ENCODE data around the gene ARHGEF1. TPM values are rescaled to one million over a fixed set of nuclear protein-coding genes. Genes with fewer than 3 reads are reported as not detected.

Gene ARHGEF1
- total RNA-seq, 2 donors from 2014 or later, result 89.9 to 116 TPM

GRCh38 chr19:41923045-41923788 lies 40.2 kb downstream of the ARHGEF1 start:
- H3K4me1 ChIP-seq (ENCODE audit: control insufficient read depth, insufficient read depth, low read length), result no peaks in the 10 kb centered on the region
- H3K27ac ChIP-seq (ENCODE audit: low read depth, low read length), result no peak overlapping the region
- DNase-seq, result no peak
- TF ChIP-seq CTCF (conservative IDR thresholded peaks at IDR 0.05), result no peak
- Mint-ChIP-seq H3K4me3 (no peak overlapping the region), H3K36me3 (ENCODE audit: low read depth) (no peaks in the 10 kb centered on the region), H3K27me3 (ENCODE audit: insufficient read depth) (peaks cover 19% of the 10 kb centered on the region), H3K4me1 (peaks cover 11% of the 10 kb centered on the region), H3K27ac (no peak overlapping the region), H3K9me3 (no peaks in the 10 kb centered on the region)
- H3K27me3 ChIP-seq (ENCODE audit: control insufficient read depth, insufficient read depth, low read length, poor library complexity, severe bottlenecking), result peaks cover 98% of the 10 kb centered on the region
- no peak overlapping the region for H3K4me3 ChIP-seq (ENCODE audit: low read length)
- 58 to 64% methylated on average over 2 to 4 of the region's 6 CpGs for WGBS, 2 experiments (ENCODE audit: insufficient coverage in 1 of 2, insufficient read length in 1 of 2)
- no peak overlapping the region for H3K9ac ChIP-seq (ENCODE audit: extremely low read depth, low read length, poor library complexity, severe bottlenecking)
- H3K36me3 ChIP-seq (ENCODE audit: control insufficient read depth, insufficient read depth, low read length), result no peaks in the 10 kb centered on the region
- no peaks in the 10 kb centered on the region for H3K9me3 ChIP-seq (ENCODE audit: control insufficient read depth, low read length)

GRCh38 chr19:41924151-41925145 lies 41.5 kb downstream of the ARHGEF1 start:
- Histone ChIP-seq H3K4me3 (ENCODE audit: low read length) (no peak overlapping the region), H3K27me3 (ENCODE audit: control insufficient read depth, insufficient read depth, low read length, poor library complexity, severe bottlenecking) (peaks cover 97% of the 10 kb centered on the region), H3K36me3 (ENCODE audit: control insufficient read depth, insufficient read depth, low read length) (no peaks in the 10 kb centered on the region), H3K9ac (ENCODE audit: extremely low read depth, low read length, poor library complexity, severe bottlenecking) (no peak overlapping the region), H3K27ac (ENCODE audit: low read depth, low read length) (no peak overlapping the region), H3K9me3 (ENCODE audit: control insufficient read depth, low read length) (no peaks in the 10 kb centered on the region), H3K4me1 (ENCODE audit: control insufficient read depth, insufficient read depth, low read length) (no peaks in the 10 kb centered on the region)
- DNase-seq, result no peak
- H3K27ac Mint-ChIP-seq, result no peak overlapping the region
- H3K36me3 Mint-ChIP-seq (ENCODE audit: low read depth), result no peaks in the 10 kb centered on the region
- 32 to 46% methylated on average over 6 to 12 of the region's 13 CpGs for WGBS, 2 experiments (ENCODE audit: insufficient coverage in 1 of 2, insufficient read length in 1 of 2)
- H3K4me3 Mint-ChIP-seq, result no peak overlapping the region
- peaks cover 28% of the 10 kb centered on the region for H3K27me3 Mint-ChIP-seq (ENCODE audit: insufficient read depth)
- no peaks in the 10 kb centered on the region for H3K9me3 Mint-ChIP-seq
- peaks cover 17% of the 10 kb centered on the region for H3K4me1 Mint-ChIP-seq
- no peak for TF ChIP-seq CTCF (conservative IDR thresholded peaks at IDR 0.05)

DNA sequence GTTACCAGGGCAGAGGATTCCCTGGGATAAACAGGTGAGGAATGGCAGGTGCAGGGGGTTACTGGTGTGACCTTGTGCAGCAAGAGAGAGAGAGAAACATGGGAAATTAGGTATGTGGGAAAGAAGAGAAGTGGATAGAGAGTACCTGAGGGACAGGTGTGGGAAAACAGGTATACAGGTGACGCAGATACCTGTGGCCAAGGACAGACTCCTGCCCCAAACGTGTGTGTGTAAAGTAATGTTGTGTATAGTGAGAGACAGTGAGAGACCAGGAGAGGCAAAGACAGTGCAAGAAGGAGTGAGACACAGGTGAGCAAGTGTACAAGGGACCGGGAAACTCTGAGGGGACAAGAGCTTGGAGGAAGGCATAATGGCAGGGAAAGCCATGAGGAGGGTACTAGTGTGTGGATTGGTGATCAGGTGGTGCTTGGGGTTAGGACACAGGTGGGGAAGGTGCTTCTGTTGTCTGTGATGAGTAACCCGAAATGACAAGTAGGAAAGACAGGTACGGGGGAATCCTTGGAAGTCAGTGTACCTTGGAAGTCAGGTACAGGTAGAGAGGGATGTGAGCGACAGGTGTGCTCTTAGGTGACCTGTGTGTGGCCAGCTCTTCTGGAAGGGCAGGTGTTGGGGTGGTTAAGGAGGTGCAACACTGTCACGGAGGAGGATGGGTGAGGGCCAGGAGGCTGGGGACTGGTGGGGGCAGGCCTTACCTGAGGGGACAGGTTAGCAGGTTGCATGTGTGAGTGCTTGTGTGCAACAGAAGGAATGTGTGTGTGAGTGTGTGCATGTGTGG lies 42.4 kb downstream of the ARHGEF1 start:
- no peak overlapping the region for H3K27ac Mint-ChIP-seq
- no peak overlapping the region for H3K9ac ChIP-seq (ENCODE audit: extremely low read depth, low read length, poor library complexity, severe bottlenecking)
- peaks cover 97% of the 10 kb centered on the region for H3K27me3 ChIP-seq (ENCODE audit: control insufficient read depth, insufficient read depth, low read length, poor library complexity, severe bottlenecking)
- H3K36me3 ChIP-seq (ENCODE audit: control insufficient read depth, insufficient read depth, low read length), result no peaks in the 10 kb centered on the region
- H3K36me3 Mint-ChIP-seq (ENCODE audit: low read depth), result no peaks in the 10 kb centered on the region
- peaks cover 37% of the 10 kb centered on the region for H3K27me3 Mint-ChIP-seq (ENCODE audit: insufficient read depth)
- peaks cover 22% of the 10 kb centered on the region for H3K4me1 Mint-ChIP-seq
- WGBS, 2 experiments (ENCODE audit: insufficient coverage in 1 of 2, insufficient read length in 1 of 2), result 36 to 57% methylated on average over 4 to 7 of the region's 7 CpGs
- H3K9me3 ChIP-seq (ENCODE audit: control insufficient read depth, low read length), result peaks cover 5% of the 10 kb centered on the region
- no peak overlapping the region for H3K4me3 Mint-ChIP-seq
- no peak overlapping the region for H3K27ac ChIP-seq (ENCODE audit: low read depth, low read length)
- peaks cover 3% of the 10 kb centered on the region for H3K9me3 Mint-ChIP-seq
- no peaks in the 10 kb centered on the region for H3K4me1 ChIP-seq (ENCODE audit: control insufficient read depth, insufficient read depth, low read length)
- no peak for TF ChIP-seq CTCF (conservative IDR thresholded peaks at IDR 0.05)
- no peak for DNase-seq
- H3K4me3 ChIP-seq (ENCODE audit: low read length), result no peak overlapping the region
